WTC11 (cell line): Measurements from ENCODE around the gene CALN1. TPM values are rescaled to one million over a fixed set of nuclear protein-coding genes. Genes with fewer than 3 reads are reported as not detected.

Experiments used
- ATAC-seq: fragments of 200-7000 bp; cut with Tn5 transposase; 2 replicates; pipeline ENCODE4 v1.10.0; 2021; ENCODE audit warnings: mild to moderate bottlenecking, moderate library complexity
- CTCF ChIA-PET: fragments of 300-600 bp; sonication (Branson Sonifier 250); formaldehyde crosslinking; loops from one replicate; lab custom pipeline; 2021; ENCODE audit warnings: antibody characterized with exemption; lab: Charles Lee
- POLR2A ChIA-PET: fragments of 350-600 bp; sonication (Branson Sonifier 250); formaldehyde crosslinking; loops from one replicate; lab custom pipeline; 2021; ENCODE audit warnings: antibody characterized with exemption; lab: Charles Lee
- DNase-seq: peaks from one replicate; pipeline ENCODE4 v3.0.0; 2021; ENCODE audit warnings: low spot score
- H3K27ac Mint-ChIP-seq: 2 replicates; pipeline ENCODE4 v1.8.0; 2021; ENCODE audit warnings: mixed read lengths
- H3K27me3 Mint-ChIP-seq: 2 replicates; pipeline ENCODE4 v1.8.0; 2021; ENCODE audit warnings: low read depth, mild to moderate bottlenecking, moderate library complexity, mixed read lengths
- H3K36me3 Mint-ChIP-seq: 2 replicates; pipeline ENCODE4 v1.8.0; 2021; ENCODE audit warnings: mixed read lengths
- H3K4me1 Mint-ChIP-seq: 2 replicates; pipeline ENCODE4 v1.8.0; 2022; ENCODE audit warnings: mixed read lengths
- H3K4me3 Mint-ChIP-seq: 2 replicates; pipeline ENCODE4 v1.8.0; 2021; ENCODE audit warnings: mild to moderate bottlenecking, moderate library complexity, mixed read lengths
- H3K9me3 Mint-ChIP-seq: 2 replicates; pipeline ENCODE4 v1.8.0; 2021; ENCODE audit warnings: mixed read lengths
- CREB1 ChIP-seq: sonication (generic); formaldehyde crosslinking; IDR thresholded peaks from 2 replicates; pipeline ENCODE4 v1.8.0; 2023; ENCODE audit warnings: mild to moderate bottlenecking, missing genetic modification reagents
- FOXP1 ChIP-seq: sonication (generic); formaldehyde crosslinking; IDR thresholded peaks from 2 replicates; pipeline ENCODE4 v1.8.0; 2022; ENCODE audit warnings: missing genetic modification reagents, mild to moderate bottlenecking, moderate library complexity, borderline replicate concordance
- GABPB1 ChIP-seq: sonication (generic); formaldehyde crosslinking; IDR thresholded peaks from 2 replicates; pipeline ENCODE4 v1.8.1; 2023; ENCODE audit warnings: mild to moderate bottlenecking, missing genetic modification reagents
- JUN ChIP-seq: sonication (generic); formaldehyde crosslinking; IDR thresholded peaks from 2 replicates; pipeline ENCODE4 v1.8.0; 2023; ENCODE audit warnings: mild to moderate bottlenecking, missing genetic modification reagents
- KAT7 ChIP-seq: sonication (generic); formaldehyde crosslinking; IDR thresholded peaks from 2 replicates; pipeline ENCODE4 v1.8.1; 2023; ENCODE audit warnings: missing genetic modification reagents, mild to moderate bottlenecking, borderline replicate concordance
- MXD4 ChIP-seq: fragments of 250-450 bp; sonication (Bioruptor Pico); IDR thresholded peaks from 2 replicates; pipeline ENCODE4 v1.8.0; 2021; ENCODE audit warnings: mild to moderate bottlenecking, moderate library complexity, borderline replicate concordance
- MYBL2 ChIP-seq: sonication (generic); formaldehyde crosslinking; IDR thresholded peaks from 2 replicates; pipeline ENCODE4 v1.8.1; 2023; ENCODE audit warnings: mild to moderate bottlenecking, moderate library complexity, missing genetic modification reagents
- NFYB ChIP-seq: sonication (generic); formaldehyde crosslinking; conservative IDR thresholded peaks from 2 replicates; pipeline ENCODE4 v1.8.0; 2022; ENCODE audit warnings: low read depth, missing genetic modification reagents
- NR1H2 ChIP-seq: sonication (generic); formaldehyde crosslinking; IDR thresholded peaks from 2 replicates; pipeline ENCODE4 v1.9.0; 2021; ENCODE audit warnings: mild to moderate bottlenecking, moderate library complexity, missing genetic modification reagents
- NR2C2 ChIP-seq: sonication (generic); formaldehyde crosslinking; IDR thresholded peaks from 2 replicates; pipeline ENCODE4 v1.8.0; 2022; ENCODE audit warnings: mild to moderate bottlenecking, missing genetic modification reagents
- OVOL2 ChIP-seq: fragments of 250-450 bp; sonication (Bioruptor Pico); IDR thresholded peaks from 2 replicates; pipeline ENCODE4 v1.9.0; 2021; ENCODE audit warnings: mild to moderate bottlenecking, borderline replicate concordance
- TEAD4 ChIP-seq: sonication (generic); formaldehyde crosslinking; IDR thresholded peaks from 2 replicates; pipeline ENCODE4 v1.8.0; 2022; ENCODE audit warnings: mild to moderate bottlenecking, missing genetic modification reagents
- TP53 ChIP-seq: sonication (generic); formaldehyde crosslinking; IDR thresholded peaks from 2 replicates; pipeline ENCODE4 v1.8.1; 2023; ENCODE audit warnings: mild to moderate bottlenecking, missing genetic modification reagents
- ZNF121 ChIP-seq: sonication (generic); formaldehyde crosslinking; IDR thresholded peaks from 2 replicates; pipeline ENCODE4 v1.8.0; 2023; ENCODE audit warnings: missing genetic modification reagents
- ZNF263 ChIP-seq: sonication (generic); formaldehyde crosslinking; IDR thresholded peaks from 2 replicates; pipeline ENCODE4 v1.8.1; 2022; ENCODE audit warnings: low read depth, mild to moderate bottlenecking, moderate library complexity, missing genetic modification reagents
- ZNF396 ChIP-seq: fragments of 250-450 bp; sonication (Bioruptor Pico); IDR thresholded peaks from 2 replicates; pipeline ENCODE4 v1.8.0; 2021; ENCODE audit warnings: mild to moderate bottlenecking, moderate library complexity, borderline replicate concordance
- ZNF423 ChIP-seq: fragments of 250-450 bp; sonication (Bioruptor Pico); IDR thresholded peaks from 2 replicates; pipeline ENCODE4 v2.1.2; 2022; ENCODE audit warnings: mild to moderate bottlenecking, moderate library complexity
- total RNA-seq: library from RNA; stranded (reverse); gene quantifications from 3 replicates; pipeline ENCODE4 v1.2.3, GENCODE V29; 2021
- TF ChIP-seq, protein P1 (sequence below): sonication (generic); formaldehyde crosslinking; IDR thresholded peaks from 2 replicates; pipeline ENCODE4 v1.8.1; 2022; ENCODE audit warnings: missing genetic modification reagents, borderline replicate concordance
- TF ChIP-seq, protein P2 (sequence below): sonication (generic); formaldehyde crosslinking; IDR thresholded peaks from 2 replicates; pipeline ENCODE4 v1.8.1; 2023; ENCODE audit warnings: mild to moderate bottlenecking, missing genetic modification reagents, moderate library complexity
- TF ChIP-seq, protein P3 (sequence below): fragments of 250-450 bp; sonication (Bioruptor Pico); conservative IDR thresholded peaks from 2 replicates; pipeline ENCODE4 v1.9.0; 2021; ENCODE audit warnings: mild to moderate bottlenecking
- TF ChIP-seq, protein P4 (sequence below): sonication (generic); formaldehyde crosslinking; IDR thresholded peaks from 2 replicates; pipeline ENCODE4 v1.8.0; 2023; ENCODE audit warnings: missing genetic modification reagents, mild to moderate bottlenecking, borderline replicate concordance

Gene CALN1
- total RNA-seq, 1 experiment from 2014 or later: 10.5 TPM

DNA sequence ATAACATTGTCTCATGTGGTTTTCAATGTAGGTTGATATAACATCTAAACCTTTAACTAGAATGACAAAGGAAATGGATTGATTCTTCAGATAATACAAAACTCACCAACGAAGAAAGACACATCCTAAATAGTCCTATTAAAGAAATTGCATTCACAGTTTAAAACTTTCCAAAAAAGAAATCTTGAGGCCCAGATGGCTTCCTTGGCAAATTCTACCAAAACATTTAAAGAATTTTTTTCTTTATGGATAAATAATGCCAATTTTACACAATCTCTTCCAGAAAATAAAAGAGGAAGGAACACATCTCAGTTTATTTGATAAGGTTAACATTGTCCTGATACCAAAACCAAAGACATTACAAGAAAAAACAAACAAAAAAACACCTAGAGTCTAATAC is 349.5 kb downstream of the CALN1 start:
- no peak overlapping the region for H3K27ac Mint-ChIP-seq
- no peaks in the 10 kb centered on the region for H3K27me3 Mint-ChIP-seq
- TF ChIP-seq, protein P1, sequence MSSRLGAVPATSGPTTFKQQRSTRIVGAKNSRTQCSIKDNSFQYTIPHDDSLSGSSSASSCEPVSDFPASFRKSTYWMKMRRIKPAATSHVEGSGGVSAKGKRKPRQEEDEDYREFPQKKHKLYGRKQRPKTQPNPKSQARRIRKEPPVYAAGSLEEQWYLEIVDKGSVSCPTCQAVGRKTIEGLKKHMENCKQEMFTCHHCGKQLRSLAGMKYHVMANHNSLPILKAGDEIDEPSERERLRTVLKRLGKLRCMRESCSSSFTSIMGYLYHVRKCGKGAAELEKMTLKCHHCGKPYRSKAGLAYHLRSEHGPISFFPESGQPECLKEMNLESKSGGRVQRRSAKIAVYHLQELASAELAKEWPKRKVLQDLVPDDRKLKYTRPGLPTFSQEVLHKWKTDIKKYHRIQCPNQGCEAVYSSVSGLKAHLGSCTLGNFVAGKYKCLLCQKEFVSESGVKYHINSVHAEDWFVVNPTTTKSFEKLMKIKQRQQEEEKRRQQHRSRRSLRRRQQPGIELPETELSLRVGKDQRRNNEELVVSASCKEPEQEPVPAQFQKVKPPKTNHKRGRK (CRISPR knock-in tag): no peak
- TF ChIP-seq KAT7 (CRISPR knock-in tag) (no peak), NFYB (no peak), TP53 (CRISPR knock-in tag) (no peak), ZNF396 (CRISPR knock-in tag) (no peak), NR1H2 (no peak), MXD4 (CRISPR knock-in tag) (no peak), OVOL2 (CRISPR knock-in tag) (no peak), ZNF263 (CRISPR knock-in tag) (no peak), ZNF423 (CRISPR knock-in tag) (no peak)
- TF ChIP-seq, protein P2, sequence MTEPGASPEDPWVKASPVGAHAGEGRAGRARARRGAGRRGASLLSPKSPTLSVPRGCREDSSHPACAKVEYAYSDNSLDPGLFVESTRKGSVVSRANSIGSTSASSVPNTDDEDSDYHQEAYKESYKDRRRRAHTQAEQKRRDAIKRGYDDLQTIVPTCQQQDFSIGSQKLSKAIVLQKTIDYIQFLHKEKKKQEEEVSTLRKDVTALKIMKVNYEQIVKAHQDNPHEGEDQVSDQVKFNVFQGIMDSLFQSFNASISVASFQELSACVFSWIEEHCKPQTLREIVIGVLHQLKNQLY (CRISPR knock-in tag): no peak
- TF ChIP-seq, all 79 proteins: peak for 0
- peaks cover 14% of the 10 kb centered on the region for H3K9me3 Mint-ChIP-seq
- DNase-seq (no peak), ATAC-seq (no peak)
- H3K4me1 Mint-ChIP-seq: peaks cover 10% of the 10 kb centered on the region
- peaks cover 9% of the 10 kb centered on the region; the same call in 1 of the 2 replicates for H3K36me3 Mint-ChIP-seq
- ChIA-PET POLR2A (no interaction called here), CTCF (no interaction called here)
- H3K4me3 Mint-ChIP-seq: no peak overlapping the region

DNA sequence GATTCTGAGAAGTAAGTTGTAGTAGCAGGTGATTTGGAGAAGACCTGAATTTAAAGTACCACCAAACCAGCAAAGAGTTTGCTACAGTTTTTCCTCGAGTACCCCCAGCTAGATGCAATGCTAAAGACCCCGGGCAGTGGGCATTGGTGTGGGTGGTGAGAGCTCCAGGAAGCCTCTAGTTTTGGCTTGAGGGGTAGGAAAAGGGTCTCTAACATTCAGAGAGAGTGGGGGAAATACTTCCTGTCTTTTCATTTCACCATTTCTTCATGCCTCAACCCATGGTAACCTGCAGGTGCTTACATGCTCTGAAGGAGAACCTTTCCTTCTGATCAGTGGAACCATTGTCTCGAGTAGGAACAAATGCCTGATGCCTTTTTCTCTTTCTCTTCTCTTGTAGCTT is 352.2 kb downstream of the CALN1 start:
- H3K27ac Mint-ChIP-seq: no peak overlapping the region
- peaks cover 9% of the 10 kb centered on the region; the same call in 1 of the 2 replicates for H3K36me3 Mint-ChIP-seq
- no peak overlapping the region for H3K4me3 Mint-ChIP-seq
- H3K9me3 Mint-ChIP-seq: peaks cover 14% of the 10 kb centered on the region
- TF ChIP-seq TEAD4 (CRISPR knock-in tag) (no peak), GABPB1 (CRISPR knock-in tag) (no peak), CREB1 (no peak), ZNF121 (CRISPR knock-in tag) (no peak), FOXP1 (no peak), JUN (no peak), NR2C2 (CRISPR knock-in tag) (no peak), MYBL2 (no peak)
- TF ChIP-seq, protein P3, sequence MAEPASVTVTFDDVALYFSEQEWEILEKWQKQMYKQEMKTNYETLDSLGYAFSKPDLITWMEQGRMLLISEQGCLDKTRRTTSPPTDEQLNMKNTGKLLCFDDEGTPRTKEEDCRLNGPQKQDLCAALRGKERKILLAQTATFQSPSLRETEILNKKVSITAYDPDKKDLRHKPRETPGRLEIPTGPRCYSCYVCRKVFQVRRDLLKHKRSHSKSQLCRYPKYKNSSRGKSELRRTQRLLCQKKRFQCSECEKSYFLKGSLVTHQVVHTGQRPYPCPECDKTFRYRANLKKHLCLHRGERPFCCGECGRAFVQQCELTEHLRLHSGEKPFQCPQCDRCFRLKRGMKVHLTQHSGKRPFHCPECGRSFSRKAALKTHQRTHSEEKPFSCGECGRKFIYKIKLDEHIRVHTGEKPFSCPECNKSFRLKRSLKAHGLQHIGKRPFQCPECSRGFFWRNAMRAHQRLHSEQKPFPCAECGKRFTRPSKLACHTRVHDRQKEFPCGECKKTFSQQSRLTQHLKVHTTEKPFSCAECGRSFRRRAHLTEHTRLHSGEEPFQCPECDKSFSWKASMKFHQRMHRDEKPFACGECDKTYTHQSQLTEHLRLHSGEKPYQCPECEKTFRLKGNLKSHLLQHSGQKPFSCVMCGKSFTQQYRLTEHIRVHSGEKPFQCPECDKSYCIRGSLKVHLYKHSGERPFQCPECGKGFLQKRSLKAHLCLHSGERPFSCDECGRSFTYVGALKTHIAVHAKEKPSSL (CRISPR knock-in tag): no peak
- TF ChIP-seq, protein P1 (CRISPR knock-in tag): no peak
- TF ChIP-seq, protein P4, sequence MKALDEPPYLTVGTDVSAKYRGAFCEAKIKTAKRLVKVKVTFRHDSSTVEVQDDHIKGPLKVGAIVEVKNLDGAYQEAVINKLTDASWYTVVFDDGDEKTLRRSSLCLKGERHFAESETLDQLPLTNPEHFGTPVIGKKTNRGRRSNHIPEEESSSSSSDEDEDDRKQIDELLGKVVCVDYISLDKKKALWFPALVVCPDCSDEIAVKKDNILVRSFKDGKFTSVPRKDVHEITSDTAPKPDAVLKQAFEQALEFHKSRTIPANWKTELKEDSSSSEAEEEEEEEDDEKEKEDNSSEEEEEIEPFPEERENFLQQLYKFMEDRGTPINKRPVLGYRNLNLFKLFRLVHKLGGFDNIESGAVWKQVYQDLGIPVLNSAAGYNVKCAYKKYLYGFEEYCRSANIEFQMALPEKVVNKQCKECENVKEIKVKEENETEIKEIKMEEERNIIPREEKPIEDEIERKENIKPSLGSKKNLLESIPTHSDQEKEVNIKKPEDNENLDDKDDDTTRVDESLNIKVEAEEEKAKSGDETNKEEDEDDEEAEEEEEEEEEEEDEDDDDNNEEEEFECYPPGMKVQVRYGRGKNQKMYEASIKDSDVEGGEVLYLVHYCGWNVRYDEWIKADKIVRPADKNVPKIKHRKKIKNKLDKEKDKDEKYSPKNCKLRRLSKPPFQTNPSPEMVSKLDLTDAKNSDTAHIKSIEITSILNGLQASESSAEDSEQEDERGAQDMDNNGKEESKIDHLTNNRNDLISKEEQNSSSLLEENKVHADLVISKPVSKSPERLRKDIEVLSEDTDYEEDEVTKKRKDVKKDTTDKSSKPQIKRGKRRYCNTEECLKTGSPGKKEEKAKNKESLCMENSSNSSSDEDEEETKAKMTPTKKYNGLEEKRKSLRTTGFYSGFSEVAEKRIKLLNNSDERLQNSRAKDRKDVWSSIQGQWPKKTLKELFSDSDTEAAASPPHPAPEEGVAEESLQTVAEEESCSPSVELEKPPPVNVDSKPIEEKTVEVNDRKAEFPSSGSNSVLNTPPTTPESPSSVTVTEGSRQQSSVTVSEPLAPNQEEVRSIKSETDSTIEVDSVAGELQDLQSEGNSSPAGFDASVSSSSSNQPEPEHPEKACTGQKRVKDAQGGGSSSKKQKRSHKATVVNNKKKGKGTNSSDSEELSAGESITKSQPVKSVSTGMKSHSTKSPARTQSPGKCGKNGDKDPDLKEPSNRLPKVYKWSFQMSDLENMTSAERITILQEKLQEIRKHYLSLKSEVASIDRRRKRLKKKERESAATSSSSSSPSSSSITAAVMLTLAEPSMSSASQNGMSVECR (CRISPR knock-in tag): no peak
- POLR2A ChIA-PET: interaction anchor here (0.6 kb wide), 1 partner anchor 1841 kb away, joined by 3 read pairs; no protein-coding TSS in a partner anchor
- no peaks in the 10 kb centered on the region for H3K4me1 Mint-ChIP-seq
- H3K27me3 Mint-ChIP-seq: no peaks in the 10 kb centered on the region
- no peak for DNase-seq
- ATAC-seq: no peak
- CTCF ChIA-PET: no interaction called here
